WI38 (cell line): ENCODE measurements around the gene RPS3.
"Not testable (repeated sequence)": the region's sequence is repeated elsewhere in the genome, so short reads cannot be mapped to it uniquely, and the experiment has no call there.

ENCODE experiments used
- H3K4me3 ChIP-seq: 2 replicates; pipeline ENCODE4 v1.5.1; 2011; ENCODE audit warnings: low read depth, mild to moderate bottlenecking, control low read depth, low read length
- TF ChIP-seq, protein P1 (sequence below): IDR thresholded peaks from 2 replicates; pipeline ENCODE4 v1.5.1; 2012; ENCODE audit warnings: low read depth, mild to moderate bottlenecking, control low read depth, low read length

RPS3 gene

DNA sequence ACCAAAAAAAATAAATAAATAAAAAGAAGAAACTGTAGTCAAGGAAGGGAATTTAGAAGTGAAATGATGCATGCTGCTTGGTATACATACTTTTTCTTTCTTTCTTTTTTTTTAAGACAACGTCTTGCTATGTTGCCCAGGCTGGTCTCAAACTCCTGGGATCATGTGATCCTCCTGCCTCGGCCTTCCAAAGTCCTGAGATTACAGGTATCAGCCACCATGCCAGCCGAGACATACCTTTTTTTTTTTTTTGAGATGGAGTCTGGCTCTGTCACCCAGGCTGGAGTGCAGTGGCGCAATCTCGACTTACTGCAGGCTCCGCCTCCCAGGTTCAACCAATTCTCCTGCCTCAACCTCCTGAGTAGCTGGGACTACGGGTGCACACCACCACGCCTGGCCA is 26.1 kb upstream of the RPS3 start:
- no peak overlapping the region for H3K4me3 ChIP-seq
- TF ChIP-seq, protein P1, sequence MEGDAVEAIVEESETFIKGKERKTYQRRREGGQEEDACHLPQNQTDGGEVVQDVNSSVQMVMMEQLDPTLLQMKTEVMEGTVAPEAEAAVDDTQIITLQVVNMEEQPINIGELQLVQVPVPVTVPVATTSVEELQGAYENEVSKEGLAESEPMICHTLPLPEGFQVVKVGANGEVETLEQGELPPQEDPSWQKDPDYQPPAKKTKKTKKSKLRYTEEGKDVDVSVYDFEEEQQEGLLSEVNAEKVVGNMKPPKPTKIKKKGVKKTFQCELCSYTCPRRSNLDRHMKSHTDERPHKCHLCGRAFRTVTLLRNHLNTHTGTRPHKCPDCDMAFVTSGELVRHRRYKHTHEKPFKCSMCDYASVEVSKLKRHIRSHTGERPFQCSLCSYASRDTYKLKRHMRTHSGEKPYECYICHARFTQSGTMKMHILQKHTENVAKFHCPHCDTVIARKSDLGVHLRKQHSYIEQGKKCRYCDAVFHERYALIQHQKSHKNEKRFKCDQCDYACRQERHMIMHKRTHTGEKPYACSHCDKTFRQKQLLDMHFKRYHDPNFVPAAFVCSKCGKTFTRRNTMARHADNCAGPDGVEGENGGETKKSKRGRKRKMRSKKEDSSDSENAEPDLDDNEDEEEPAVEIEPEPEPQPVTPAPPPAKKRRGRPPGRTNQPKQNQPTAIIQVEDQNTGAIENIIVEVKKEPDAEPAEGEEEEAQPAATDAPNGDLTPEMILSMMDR, result no peak

DNA sequence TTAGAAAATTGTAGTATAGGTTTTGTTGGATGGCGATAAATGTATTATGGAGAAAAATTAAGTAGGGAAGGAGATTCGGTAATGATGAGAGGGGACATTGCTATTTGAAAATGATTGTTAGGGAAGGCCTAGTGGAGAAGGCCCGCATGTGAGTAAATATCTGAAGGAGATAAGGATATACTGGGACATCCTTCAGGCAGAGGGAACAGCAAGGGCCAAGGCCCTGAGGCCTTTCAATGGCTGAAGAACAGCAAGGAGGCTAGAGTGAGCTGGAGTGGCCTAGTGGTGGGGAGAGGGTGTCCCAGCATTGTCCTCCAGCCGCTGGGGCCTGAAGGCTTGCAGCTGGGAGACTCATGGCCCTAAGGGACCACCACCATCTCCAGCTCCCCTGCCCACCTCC is 24.7 kb upstream of the RPS3 start:
- H3K4me3 ChIP-seq, result no peak overlapping the region
- TF ChIP-seq, protein P1, result no peak

DNA sequence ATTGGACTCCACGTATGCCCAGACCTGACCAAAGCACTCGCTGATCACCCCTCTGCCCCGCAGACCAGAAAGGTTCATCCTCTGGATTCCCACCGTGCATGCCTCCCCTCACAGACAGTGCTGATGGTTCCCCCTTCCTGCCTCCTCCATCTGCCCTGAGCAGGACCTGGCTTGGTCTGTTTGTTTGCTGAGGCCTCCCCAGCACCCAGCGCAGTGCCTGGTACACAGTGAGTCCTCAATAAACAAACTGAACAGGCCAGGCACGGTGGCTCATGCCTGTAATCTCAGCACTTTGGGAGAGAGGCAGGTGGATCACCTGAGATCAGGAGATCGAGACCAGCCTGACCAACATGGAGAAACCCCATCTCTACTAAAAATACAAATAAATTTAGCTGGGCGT is 23.7 kb upstream of the RPS3 start:
- TF ChIP-seq, protein P1, result no peak
- H3K4me3 ChIP-seq, result no peak overlapping the region

DNA sequence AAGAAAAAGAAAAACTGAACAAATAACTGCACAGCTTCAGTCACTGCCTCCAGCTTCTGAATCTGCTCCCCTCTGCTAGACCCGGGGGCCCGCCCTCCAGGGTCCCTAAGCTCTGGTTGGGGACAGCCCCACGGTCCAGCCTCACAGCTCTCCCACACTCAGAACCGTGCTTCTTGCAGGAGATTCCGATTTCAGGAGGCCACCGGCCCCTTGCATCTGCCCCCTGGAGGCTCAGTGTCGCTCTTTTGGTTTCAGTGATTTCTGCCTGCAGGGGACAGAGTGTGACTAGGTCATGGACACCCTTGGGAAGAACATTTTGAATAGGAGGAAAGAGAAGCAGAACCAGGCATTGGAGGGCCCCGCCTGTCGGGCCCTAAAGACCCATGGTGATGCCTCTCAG is 23.1 kb upstream of the RPS3 start:
- TF ChIP-seq, protein P1, result no peak; the same call in 1 of the 2 replicates
- H3K4me3 ChIP-seq, result no peak overlapping the region

DNA sequence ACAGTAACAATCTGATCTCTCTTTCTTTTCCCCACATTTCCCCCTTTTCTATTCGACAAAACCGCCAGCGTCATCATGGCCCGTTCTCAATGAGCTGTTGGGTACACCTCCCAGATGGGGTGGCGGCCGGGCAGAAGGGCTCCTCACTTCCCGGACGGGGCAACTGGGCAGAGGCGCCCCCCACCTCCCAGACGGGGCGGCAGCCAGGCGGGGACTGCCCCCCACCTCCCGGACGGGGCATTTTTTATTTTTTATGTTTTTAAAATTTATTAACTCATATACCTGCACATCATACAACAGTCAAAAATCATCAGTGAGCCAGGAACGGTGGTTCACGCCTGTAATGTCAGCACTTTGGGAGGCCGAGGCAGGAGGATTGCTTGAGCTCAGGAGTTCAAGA is 20.5 kb upstream of the RPS3 start:
- not testable (repeated sequence) for H3K4me3 ChIP-seq

DNA sequence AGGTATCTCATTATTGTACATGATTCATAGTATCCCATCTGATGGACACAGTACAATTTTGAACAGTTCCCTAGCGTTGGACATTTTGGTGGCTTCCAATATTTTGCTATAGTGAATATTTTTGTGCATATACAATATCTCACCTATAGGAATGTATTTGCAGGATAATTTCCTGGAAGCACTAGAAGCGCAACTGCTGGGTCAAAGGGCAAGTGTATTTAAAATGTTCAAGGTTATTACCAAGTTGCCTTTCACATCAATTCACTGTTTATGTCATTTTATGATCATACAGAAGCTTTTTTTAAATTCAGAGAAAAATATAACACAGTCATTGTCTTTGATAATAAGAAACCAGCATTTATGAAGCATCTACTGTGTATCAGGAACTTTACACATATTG is 19.1 kb upstream of the RPS3 start:
- TF ChIP-seq, protein P1, result no peak
- no peak overlapping the region for H3K4me3 ChIP-seq

DNA sequence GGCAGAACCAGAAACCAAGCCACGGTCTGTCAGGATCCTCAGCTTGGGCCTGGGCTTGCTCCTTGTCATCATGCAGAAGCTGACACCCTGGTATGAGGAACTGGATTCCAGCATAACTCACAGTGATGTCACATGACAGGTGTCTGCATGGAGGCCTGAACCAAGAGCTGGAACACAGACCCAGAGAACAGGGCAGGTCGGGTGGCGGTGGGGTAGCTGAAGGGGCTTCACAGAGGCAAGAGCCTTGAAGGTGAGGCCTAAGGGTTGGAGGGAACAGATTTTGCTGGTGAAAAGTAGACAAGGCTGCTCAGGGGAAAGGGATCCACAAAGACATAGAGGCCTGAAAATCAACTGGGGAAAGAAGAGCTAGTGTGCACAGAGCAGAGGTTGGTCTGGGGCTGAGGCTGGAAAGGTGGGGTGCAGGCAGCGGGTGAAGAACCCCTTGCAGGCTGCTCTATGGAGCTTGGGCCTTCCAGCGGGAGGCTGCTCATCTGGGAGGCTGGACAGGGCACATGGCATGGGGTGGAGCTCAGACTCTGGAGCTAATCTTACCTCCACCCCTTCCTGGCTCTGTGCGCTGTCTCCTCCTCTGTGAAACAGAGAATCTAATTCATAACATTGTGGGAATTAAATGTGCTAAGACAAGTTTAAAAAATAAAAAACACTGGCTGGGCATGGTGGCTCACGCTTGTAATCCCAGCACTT is 18.4 kb upstream of the RPS3 start:
- TF ChIP-seq, protein P1, result no peak
- H3K4me3 ChIP-seq, result no peak overlapping the region

DNA sequence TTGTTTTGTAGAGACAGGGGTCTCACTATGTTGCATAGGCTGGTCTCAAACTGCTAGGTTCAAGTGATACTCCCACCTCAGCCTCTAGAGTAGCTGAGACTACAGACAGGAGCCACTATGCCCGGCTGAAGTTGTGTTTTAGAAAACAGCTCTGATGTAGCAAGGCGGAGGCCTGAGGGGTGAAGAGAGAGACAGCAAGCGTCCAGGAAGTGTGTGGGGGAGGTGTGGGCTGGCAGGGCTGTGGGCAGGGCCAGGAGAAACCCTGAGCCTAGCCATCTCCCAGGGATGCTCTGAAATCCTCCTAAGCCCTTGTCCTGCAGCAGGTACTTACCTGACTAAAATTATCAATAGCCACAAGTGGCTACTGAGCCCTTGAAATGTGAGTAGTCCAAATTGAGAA is 16.1 kb upstream of the RPS3 start:
- TF ChIP-seq, protein P1, result no peak
- no peak overlapping the region for H3K4me3 ChIP-seq
